ES-I3 (cell line): Measurements from ENCODE around the gene TSPAN18.

Experiments used
- H3K36me3 ChIP-seq: 2 replicates; pipeline ENCODE4 v1.6.1; 2013; ENCODE audit warnings: mild to moderate bottlenecking, low read length, control low read depth, moderate library complexity; ENCODE audit not compliant: insufficient read depth
- H3K4me1 ChIP-seq: 2 replicates; pipeline ENCODE4 v1.6.1; 2013; ENCODE audit warnings: mild to moderate bottlenecking, control low read depth, low read length; ENCODE audit not compliant: insufficient read depth
- H3K9ac ChIP-seq: 2 replicates; pipeline ENCODE4 v1.6.1; 2013; ENCODE audit warnings: low read depth, mild to moderate bottlenecking, low read length, moderate library complexity
- H3K9me3 ChIP-seq: 2 replicates; pipeline ENCODE4 v1.6.1; 2013; ENCODE audit warnings: mild to moderate bottlenecking, low read length, moderate library complexity; ENCODE audit not compliant: control insufficient read depth, insufficient read depth

Gene TSPAN18

DNA sequence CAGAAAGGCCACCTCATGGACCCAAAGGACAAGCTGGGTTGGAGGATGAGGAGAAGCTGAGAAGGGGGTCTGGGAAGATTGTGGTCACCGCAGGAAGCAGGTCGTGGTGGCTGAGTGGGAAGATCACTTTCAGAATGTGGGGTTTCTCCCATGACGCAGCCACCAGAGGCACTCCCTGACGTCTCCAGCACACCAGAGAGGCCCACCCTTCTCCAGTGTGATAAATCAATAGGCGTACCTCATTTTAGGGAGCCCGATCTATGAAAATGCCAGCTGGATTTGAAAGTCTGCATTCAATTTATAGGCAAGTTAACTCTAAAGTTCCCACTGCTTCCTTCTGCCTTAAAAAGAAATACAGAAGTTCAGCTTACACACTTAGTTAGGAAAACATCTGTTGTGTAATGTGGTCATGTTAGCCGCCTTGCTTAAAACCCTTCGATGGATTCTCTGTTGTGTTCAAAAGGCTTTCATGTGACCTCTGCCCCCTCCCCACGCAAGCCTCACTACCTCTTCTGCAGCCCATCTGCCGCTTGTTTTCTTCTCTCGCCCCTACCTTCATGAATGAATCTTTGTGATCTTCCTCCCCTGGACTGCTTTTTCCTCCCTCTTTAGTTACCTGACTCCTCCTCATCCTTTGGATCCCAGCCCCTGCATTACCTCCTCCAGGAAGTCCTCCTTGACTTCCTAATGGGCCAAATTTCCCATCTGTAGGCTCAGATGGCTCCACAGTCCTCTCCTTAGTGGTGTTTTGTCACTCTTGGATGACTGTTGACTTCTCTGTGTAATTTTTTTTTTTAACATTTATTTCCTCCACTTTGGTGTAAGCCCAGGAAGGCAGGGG lies 10.7 kb downstream of the TSPAN18 start:
- no peaks in the 10 kb centered on the region for H3K9me3 ChIP-seq
- H3K36me3 ChIP-seq: no peaks in the 10 kb centered on the region
- H3K9ac ChIP-seq: no peak overlapping the region
- peaks cover 35% of the 10 kb centered on the region for H3K4me1 ChIP-seq

DNA sequence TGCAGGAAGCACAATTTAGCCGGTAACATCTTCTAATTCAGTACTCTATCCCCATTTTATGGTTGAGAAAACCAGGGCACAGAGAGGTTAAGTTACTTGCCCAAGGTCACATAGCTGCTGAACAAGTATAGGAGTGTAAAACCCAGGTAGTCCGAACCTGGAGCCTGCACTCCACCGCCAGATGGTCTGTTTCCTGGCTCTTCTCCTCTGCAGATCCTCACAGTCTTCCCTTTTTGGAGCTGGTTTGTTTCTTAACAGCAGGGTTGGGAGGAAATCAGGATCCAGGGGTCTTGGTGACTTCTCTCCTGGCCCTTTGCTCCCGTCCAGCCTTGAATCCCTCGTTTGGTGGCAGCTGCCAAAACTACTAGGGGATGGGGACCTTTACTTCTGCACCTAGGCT lies 12.0 kb downstream of the TSPAN18 start:
- Histone ChIP-seq H3K9me3 (no peaks in the 10 kb centered on the region), H3K4me1 (peaks cover 43% of the 10 kb centered on the region), H3K36me3 (no peaks in the 10 kb centered on the region), H3K9ac (no peak overlapping the region)

DNA sequence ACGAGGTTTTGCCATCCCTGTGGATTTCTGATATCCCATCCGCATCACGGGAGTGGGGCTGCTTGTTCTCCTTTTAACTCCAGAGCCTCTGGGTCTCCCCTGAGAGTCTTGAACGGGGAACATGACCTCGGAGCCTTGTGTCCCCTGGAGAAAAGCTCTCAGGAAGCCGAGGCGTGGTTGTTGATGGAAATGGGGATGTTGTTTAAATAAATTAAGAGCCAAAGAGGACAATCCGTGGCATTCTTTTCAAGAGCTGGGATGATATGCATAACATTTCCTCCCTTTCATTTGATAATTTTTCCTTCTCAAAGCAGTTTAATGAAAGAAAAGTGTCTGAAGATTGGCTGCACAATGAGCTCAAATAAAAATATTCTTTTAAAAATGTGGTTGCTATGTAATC lies 14.2 kb downstream of the TSPAN18 start:
- H3K36me3 ChIP-seq: no peaks in the 10 kb centered on the region
- no peak overlapping the region for H3K9ac ChIP-seq
- no peaks in the 10 kb centered on the region for H3K9me3 ChIP-seq
- peaks cover 45% of the 10 kb centered on the region for H3K4me1 ChIP-seq

DNA sequence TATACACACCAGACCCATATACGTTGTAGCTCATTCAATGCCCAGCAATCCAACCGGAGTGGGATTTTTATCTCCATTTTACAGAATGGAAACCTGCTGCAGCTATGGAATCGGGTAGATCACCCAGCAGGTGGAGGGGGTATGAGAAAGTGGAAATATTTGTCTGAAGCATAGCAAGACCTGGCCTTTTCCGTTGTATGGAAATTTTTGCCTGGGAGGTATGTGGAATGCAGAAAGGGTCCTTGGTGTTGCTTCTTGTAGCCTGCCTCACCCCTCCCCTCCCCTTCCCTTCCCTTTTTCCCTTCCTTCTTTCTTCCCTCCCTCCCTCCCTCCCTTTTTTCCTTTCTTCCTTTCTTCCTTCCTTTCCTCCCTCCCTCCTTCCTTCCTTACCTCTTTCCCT lies 15.2 kb downstream of the TSPAN18 start:
- H3K9ac ChIP-seq: no peak overlapping the region
- H3K36me3 ChIP-seq: no peaks in the 10 kb centered on the region
- peaks cover 45% of the 10 kb centered on the region for H3K4me1 ChIP-seq
- no peaks in the 10 kb centered on the region for H3K9me3 ChIP-seq

DNA sequence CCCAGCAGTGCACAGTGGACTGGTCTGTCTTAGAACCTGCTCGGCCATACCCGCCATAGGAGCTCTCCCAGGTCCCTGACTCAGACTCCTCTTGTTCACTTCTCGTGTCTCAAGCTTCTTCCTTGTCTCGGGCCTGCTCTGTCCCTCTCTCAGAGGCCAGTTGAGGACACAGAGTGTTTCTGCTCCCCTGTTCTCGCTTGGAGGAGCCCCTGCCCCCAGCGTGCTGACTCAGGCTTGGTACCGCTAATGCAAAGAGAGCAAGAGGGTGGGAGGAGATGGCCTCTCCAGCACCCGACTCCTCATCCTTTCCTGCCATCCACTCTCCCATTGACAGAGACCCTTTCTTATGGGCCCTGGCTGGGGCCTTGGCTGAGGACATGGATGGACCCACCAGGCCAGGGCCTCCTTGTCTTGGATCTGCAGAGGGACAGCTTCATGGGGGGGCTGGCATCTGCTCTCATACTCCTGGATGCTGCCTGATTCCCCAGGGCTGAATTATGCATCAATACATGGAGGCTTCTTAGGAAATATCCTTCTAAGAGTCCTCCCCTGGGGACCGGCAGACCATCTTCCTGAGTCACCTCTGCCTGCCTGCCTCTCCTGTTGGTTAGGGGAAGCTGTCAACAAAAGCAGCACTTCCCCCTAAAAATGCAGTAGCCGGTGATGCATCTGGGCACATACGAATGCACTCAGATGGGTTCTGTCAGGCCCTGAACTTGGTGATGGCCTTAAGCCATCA lies 15.9 kb downstream of the TSPAN18 start:
- H3K36me3 ChIP-seq: no peaks in the 10 kb centered on the region
- H3K9me3 ChIP-seq: no peaks in the 10 kb centered on the region
- H3K9ac ChIP-seq: no peak overlapping the region
- H3K4me1 ChIP-seq: peaks cover 39% of the 10 kb centered on the region

DNA sequence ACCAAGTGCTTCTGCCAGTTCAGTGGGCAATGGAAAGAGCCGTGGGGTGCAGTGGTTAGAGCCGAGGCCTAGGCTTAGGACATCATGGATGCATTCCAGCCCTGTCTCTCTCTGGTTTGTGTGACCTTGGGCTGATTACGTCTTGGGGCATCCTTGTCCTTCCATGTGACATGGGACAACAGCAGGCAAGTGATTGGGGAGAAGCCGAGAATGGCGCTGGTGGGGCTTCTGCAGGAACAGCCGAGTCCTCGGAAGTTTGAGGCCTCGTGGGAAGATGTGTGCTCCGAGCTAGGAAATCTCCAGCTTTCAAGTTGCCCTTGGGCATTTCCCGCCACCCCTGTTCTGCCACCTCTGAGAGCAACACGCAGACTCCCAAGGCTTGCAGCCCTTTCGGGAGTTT lies 16.6 kb downstream of the TSPAN18 start:
- Histone ChIP-seq H3K36me3 (no peaks in the 10 kb centered on the region), H3K4me1 (peaks cover 38% of the 10 kb centered on the region), H3K9ac (no peak overlapping the region), H3K9me3 (no peaks in the 10 kb centered on the region)

DNA sequence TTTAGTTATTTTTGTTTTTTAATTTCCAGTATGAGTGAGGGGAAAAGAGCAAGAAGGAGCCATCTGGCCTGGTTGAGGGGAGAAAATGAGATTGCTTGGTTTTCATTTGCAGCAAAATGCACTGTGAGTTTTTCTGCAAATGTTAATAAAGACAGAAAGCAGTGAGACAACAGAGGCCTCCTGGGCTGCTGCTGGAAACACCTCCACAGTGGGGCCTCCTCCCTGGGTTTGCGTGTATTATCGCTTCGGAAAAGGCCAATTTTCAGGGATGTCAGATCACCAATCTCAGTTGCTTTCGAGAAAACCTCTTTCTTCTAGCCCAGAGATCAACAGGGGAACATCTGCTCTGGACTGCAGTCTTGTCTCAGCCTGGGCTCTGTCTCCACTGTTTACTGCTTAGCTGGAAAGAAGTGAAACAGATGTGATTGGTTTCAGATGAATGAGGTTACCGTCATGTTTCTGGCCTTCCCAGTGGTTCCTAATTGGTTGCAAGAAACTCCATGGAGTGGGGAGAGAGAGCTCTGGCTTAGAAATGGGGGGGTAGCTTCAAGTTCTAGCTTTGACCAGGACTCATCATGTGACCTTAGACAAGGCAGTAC lies 17.3 kb downstream of the TSPAN18 start:
- peaks cover 42% of the 10 kb centered on the region for H3K4me1 ChIP-seq
- no peaks in the 10 kb centered on the region for H3K9me3 ChIP-seq
- no peaks in the 10 kb centered on the region for H3K36me3 ChIP-seq
- H3K9ac ChIP-seq: no peak overlapping the region

DNA sequence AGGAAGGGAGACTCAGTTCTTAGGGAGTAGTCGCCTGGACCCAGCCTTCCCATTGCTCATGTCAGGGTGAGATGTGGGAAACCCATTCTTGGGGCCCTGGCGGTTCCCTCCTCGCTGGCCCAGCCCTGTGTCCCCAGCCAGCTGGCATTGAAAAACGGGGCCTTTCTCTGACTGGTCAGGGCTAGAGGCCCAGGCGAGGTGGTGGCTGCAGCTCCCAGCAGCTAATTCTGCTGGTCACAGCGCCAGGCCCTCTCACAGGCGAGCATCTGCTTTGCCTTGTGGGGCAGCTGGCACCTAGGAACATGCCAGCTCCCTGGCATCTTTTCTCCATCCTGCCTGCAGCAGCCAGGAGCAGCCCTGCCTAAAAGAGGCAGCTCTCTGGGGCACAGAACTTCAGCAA lies 20.1 kb downstream of the TSPAN18 start:
- H3K36me3 ChIP-seq: no peaks in the 10 kb centered on the region
- H3K9ac ChIP-seq: no peak overlapping the region
- no peaks in the 10 kb centered on the region for H3K9me3 ChIP-seq
- peaks cover 27% of the 10 kb centered on the region for H3K4me1 ChIP-seq

DNA sequence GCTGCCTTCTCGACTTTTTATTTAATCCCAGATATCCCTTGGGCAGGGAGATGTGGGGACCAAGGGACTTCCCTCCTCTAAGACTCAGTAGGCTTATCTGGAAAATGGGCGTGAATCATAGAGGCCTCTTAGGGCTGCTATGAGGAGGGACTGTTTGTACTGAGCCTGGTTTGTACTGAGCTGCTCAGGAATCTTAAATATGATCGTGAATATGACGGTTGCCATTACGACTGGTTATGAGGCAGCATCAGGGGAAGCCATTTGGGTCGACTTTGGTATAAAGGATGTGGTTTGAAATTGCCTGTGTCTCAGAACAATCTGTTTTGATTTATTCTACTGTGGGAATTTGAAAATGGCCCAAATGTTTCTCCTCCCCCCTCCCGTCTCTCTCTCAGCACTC lies 20.6 kb downstream of the TSPAN18 start:
- H3K4me1 ChIP-seq: peaks cover 24% of the 10 kb centered on the region
- no peaks in the 10 kb centered on the region for H3K36me3 ChIP-seq
- no peaks in the 10 kb centered on the region for H3K9me3 ChIP-seq
- no peak overlapping the region for H3K9ac ChIP-seq

DNA sequence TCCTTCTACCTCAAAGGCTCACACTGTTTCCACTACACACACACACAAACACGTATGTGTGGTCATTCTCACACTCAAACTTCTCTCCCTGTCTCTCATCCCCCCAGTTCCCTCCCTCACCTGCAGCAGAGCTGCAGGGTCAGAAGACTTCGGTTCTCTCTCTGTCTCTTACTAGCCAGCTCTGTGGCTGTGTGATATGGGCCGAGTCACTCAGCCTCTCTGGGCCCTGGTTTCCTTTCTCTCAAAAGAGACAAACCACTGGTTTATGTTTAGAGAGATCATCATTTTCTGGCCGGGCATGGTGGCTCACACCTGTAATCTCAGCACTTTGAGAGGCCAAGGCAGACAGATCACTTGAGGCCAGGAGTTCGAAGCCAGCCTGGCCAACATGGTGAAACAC lies 21.1 kb downstream of the TSPAN18 start:
- Histone ChIP-seq H3K9ac (no peak overlapping the region), H3K36me3 (no peaks in the 10 kb centered on the region), H3K9me3 (no peaks in the 10 kb centered on the region), H3K4me1 (peaks cover 24% of the 10 kb centered on the region)

DNA sequence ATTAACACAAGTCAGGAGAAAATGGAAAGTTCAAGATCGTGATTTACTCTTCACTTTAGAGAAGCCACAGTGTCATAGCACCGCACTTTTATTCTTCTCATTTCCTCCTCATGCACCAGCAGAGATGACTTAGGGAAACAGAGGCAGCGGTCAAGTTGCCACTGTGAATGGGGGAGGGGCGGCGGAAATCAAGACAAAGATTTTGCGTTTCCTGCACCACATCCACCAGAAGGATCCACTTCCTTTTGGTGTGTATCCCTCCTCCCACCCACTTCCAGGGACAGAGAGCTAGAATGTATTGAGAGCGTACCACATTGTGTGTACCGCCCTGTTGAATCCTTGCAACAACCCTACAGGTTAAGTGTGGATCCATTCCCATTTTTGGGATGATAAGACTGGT lies 21.8 kb downstream of the TSPAN18 start:
- Histone ChIP-seq H3K9ac (no peak overlapping the region), H3K36me3 (no peaks in the 10 kb centered on the region)

DNA sequence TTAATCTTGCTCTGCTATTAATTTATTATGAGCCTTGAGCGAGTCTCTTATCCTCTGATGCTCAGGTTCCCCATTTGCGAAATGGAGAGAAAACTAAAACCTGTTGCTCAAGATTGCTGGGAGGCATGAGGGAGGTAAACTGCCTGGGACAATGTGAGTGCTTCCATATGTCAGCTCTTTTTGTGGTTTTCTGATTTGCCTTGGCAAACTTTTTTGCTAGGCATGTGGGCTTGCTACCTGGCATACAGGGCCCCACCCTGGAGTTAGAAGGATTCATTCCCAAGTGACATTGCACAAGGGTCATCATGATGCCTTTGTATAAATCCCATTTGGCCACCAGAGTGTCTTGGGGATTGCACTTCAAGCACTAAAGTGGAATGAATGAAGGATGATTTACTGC lies 22.4 kb downstream of the TSPAN18 start:
- Histone ChIP-seq H3K36me3 (no peaks in the 10 kb centered on the region), H3K9me3 (no peaks in the 10 kb centered on the region), H3K4me1 (peaks cover 20% of the 10 kb centered on the region), H3K9ac (no peak overlapping the region)

More for the DNA sequence above, 21.8 kb downstream of the TSPAN18 start:
- no peaks in the 10 kb centered on the region for H3K9me3 ChIP-seq
- H3K4me1 ChIP-seq: peaks cover 21% of the 10 kb centered on the region

DNA sequence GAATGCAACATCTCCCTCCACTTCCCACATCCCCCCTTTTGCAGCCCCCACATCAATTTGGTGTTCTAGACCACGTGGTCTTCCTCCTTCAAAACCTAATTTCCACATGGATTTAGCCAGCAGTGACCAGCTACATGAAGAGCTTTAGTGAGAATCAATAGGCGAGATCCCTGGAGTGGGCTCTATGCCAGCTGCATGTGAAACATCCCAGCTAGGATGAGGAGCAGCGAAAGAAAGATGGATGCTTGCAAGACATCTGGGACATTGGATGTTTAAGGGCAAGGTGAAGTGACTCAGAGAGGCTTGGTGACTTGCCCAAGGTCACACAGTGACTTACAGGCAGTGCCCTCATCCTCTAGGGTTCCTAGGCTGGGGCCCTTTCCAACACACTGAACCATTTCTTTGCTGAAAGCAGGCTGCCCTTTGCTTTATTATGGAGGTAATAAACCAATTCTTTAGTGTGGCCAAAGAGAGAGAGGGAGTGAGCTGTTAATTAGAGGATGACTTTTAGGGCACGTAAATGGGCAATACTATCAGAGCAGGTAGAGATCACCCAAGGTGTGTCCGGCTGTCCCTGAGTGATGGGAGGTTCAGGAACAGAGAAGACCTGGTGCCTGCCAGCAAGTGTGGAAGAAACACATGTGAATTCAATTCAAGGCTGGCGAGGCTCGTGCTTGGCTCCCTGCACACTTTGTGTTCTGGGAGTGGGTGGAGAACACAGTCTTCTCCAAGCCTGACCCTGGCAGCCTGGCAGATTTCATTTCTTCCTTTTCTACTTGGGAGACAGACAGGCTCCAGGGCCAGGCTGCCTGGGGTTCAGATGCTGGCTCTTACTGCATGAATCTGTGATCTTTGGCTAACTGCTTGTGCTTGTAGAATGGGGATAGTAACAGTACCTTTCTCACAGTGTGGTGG lies 24.0 kb downstream of the TSPAN18 start:
- H3K4me1 ChIP-seq: peaks cover 34% of the 10 kb centered on the region
- H3K9ac ChIP-seq: no peak overlapping the region
- no peaks in the 10 kb centered on the region for H3K9me3 ChIP-seq

DNA sequence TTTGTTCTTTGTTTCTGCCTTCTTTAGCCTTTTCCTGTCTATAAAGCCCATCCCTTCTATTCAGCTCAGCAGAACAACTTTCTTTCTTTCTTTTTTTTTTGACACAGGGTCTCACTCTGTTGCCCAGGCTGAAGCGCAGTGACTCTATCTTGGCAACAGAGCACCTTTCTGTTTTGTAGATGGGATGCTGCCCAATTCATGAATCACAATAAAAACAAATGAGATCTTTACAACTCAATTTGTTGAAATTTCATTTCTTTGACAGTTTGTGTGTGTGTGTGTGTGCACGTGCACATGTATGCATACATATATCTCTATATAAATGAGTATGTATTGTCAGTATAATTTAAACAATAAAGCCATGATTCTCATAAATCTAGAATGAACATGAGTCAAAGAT lies 25.5 kb downstream of the TSPAN18 start:
- no peaks in the 10 kb centered on the region for H3K36me3 ChIP-seq
- peaks cover 37% of the 10 kb centered on the region for H3K4me1 ChIP-seq
- H3K9ac ChIP-seq: no peak overlapping the region
- H3K9me3 ChIP-seq: no peaks in the 10 kb centered on the region; the same call in 1 of the 2 replicates

More for the DNA sequence above, 24.0 kb downstream of the TSPAN18 start:
- no peaks in the 10 kb centered on the region for H3K36me3 ChIP-seq
